T-cell (primary cell): ENCODE data around the gene PDZD11. TPM values are rescaled to one million over a fixed set of nuclear protein-coding genes. Genes with fewer than 3 reads are reported as not detected.

Source experiments
- ATAC-seq, 4 experiments: fragments of 200-7000 bp in 3 of 4; fragments of 150-1000 bp in 1 of 4; cut with Tn5 transposase; replicated peaks in 1 of 4; 1 replicate in 3 of 4; 2 replicates in 1 of 4; pipeline ENCODE4 v1.10.0; 2021; ENCODE audit warnings: moderate library complexity in 3 of 4, mild to moderate bottlenecking in 2 of 4, moderate number of reproducible peaks in 1 of 4
- CTCF ChIA-PET, 2 donors: fragments of 300-600 bp; sonication (Branson Sonifier 250); formaldehyde crosslinking; loops; one replicate each; lab custom pipeline; 2022; ENCODE audit warnings: antibody characterized with exemption in 2 of 2; lab: Charles Lee
- POLR2A ChIA-PET, 2 donors: fragments of 300-600 bp; sonication (Branson Sonifier 250); formaldehyde crosslinking; loops; one replicate each; lab custom pipeline; 2022; ENCODE audit warnings: antibody characterized with exemption in 2 of 2; lab: Charles Lee
- DNase-seq, 35 experiments: peaks; one replicate each; pipeline versions ENCODE4 v3.0.0 to v3.0.0-alpha.2; 2013 to 2023
- H3K27ac ChIP-seq: one replicate; pipeline ENCODE4 v1.5.1; 2013; ENCODE audit warnings: low read length
- H3K27me3 ChIP-seq, 2 experiments: replicated peaks in 1 of 2; 1 replicate in 1 of 2; 2 replicates in 1 of 2; pipeline versions ENCODE4 v1.6.1 to v1.7.0; 2013; ENCODE audit warnings: low read length in 1 of 2, mixed read lengths in 1 of 2; ENCODE audit not compliant: control insufficient read depth in 2 of 2, insufficient read depth in 2 of 2; ENCODE audit errors: extremely low read depth in 1 of 2
- H3K36me3 ChIP-seq, 2 donors: 1 replicate in 1 of 2; 2 replicates in 1 of 2; pipeline versions ENCODE4 v1.6.1 to v1.7.0; 2013; ENCODE audit warnings: low read length in 1 of 2; ENCODE audit not compliant: control insufficient read depth in 2 of 2, insufficient read depth in 1 of 2; ENCODE audit errors: extremely low read depth in 1 of 2
- H3K4me1 ChIP-seq, 2 experiments: 1 replicate in 1 of 2; 2 replicates in 1 of 2; pipeline versions ENCODE4 v1.6.1 to v1.7.0; 2013; ENCODE audit warnings: low read length in 2 of 2, mixed read lengths in 1 of 2; ENCODE audit not compliant: insufficient read depth in 2 of 2, control insufficient read depth in 1 of 2; ENCODE audit errors: extremely low read depth in 1 of 2
- H3K4me3 ChIP-seq, 2 donors: 1 replicate in 1 of 2; 2 replicates in 1 of 2; pipeline versions ENCODE4 v1.5.1 to v1.7.0; 2013; ENCODE audit warnings: mild to moderate bottlenecking in 2 of 2, low read length in 1 of 2, moderate library complexity in 1 of 2; ENCODE audit not compliant: control insufficient read depth in 1 of 2; ENCODE audit errors: extremely low read depth in 1 of 2
- H3K9me3 ChIP-seq: 2 replicates; pipeline ENCODE4 v1.7.0; 2013
- H3K27ac Mint-ChIP-seq, 2 donors: one replicate each; pipeline ENCODE4 v1.8.0; 2020 to 2021; ENCODE audit warnings: mild to moderate bottlenecking in 2 of 2, mixed read lengths in 2 of 2
- H3K27me3 Mint-ChIP-seq, 2 donors: one replicate each; pipeline ENCODE4 v1.8.0; 2021 to 2022; ENCODE audit warnings: mixed read lengths in 2 of 2
- H3K36me3 Mint-ChIP-seq: one replicate; pipeline ENCODE4 v1.8.0; 2021; ENCODE audit warnings: mixed read lengths
- H3K4me1 Mint-ChIP-seq, 3 donors: one replicate each; pipeline ENCODE4 v1.8.0; 2020 to 2022; ENCODE audit warnings: mixed read lengths in 3 of 3, mild to moderate bottlenecking in 1 of 3
- H3K4me3 Mint-ChIP-seq, 3 donors: one replicate each; pipeline ENCODE4 v1.8.0; 2020 to 2022; ENCODE audit warnings: mild to moderate bottlenecking in 3 of 3, mixed read lengths in 3 of 3, moderate library complexity in 3 of 3
- H3K9me3 Mint-ChIP-seq, 3 donors: one replicate each; pipeline ENCODE4 v1.8.0; 2020 to 2022; ENCODE audit warnings: mixed read lengths in 3 of 3
- WGBS: methylation state at CpG from one replicate; pipeline ENCODE4 v1.1.5; 2013; ENCODE audit warnings: missing lambda C conversion rate; ENCODE audit not compliant: insufficient coverage; 5-methylcytosine and 5-hydroxymethylcytosine counted together
- total RNA-seq, 35 experiments: library from RNA in 6 of 35; stranded (reverse) in 6 of 35; fragments of 120-200 nt in 1 of 35; gene quantifications; one replicate each; pipeline versions ENCODE4 v1.2.1 to v1.2.4 and lab custom pipeline; 2013 to 2026

PDZD11 gene
- total RNA-seq, 5 donors from 2014 or later (not counting 1 experiment from before 2014, with no cell fraction given), result 9.1 to 15.9 (median 10.8) TPM

DNA sequence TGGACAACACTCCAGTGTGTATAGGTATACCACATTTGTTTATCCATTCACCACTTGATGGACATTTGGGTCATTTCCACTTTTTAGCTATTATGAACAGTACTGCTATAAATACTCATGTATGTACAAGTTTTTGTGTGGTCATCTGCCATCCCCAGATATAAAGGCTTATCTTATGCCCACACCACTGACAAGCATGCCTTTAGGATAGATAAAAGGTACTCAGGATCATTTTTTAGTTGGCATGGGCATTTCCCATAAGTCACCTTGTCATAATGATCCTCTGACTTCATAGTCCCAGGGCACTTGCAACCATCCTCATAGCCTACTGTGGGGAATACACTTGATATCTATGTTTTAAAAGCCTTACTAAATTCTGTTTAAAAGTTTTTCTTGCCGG, 49.0 kb downstream of the PDZD11 start:
- Histone ChIP-seq H3K4me1 (no peaks in the 10 kb centered on the region), H3K27ac (no peak overlapping the region), H3K36me3 (no peaks in the 10 kb centered on the region), H3K9me3 (no peaks in the 10 kb centered on the region), H3K27me3 (no peaks in the 10 kb centered on the region), H3K4me3 (no peak overlapping the region)
- CTCF ChIA-PET, result interaction anchor here in 1 of 2 donors (0.6 kb wide), 1 partner anchor 67 kb away, joined by 3 read pairs; no protein-coding TSS in a partner anchor
- no peak overlapping the region for H3K4me3 Mint-ChIP-seq
- no peak overlapping the region for H3K27ac Mint-ChIP-seq
- WGBS, result no CpG with 5 or more reads among the region's 1 CpG
- no peaks in the 10 kb centered on the region for H3K36me3 Mint-ChIP-seq
- no peaks in the 10 kb centered on the region for H3K9me3 Mint-ChIP-seq
- H3K4me1 Mint-ChIP-seq, result no peaks in the 10 kb centered on the region
- POLR2A ChIA-PET, result no interaction called here
- H3K27me3 Mint-ChIP-seq, result peaks cover 2 to 5% of the 10 kb centered on the region in 2 donors
- DNase-seq (no peak), ATAC-seq (no peak)

Other genes with a start within 250 kb of the PDZD11 start
- not detected for gene AWAT2, start 240.0 kb downstream of the PDZD11 start, total RNA-seq
- gene OTUD6A, start 227.5 kb downstream of the PDZD11 start, total RNA-seq, result not detected
- gene IGBP1, start 156.5 kb downstream of the PDZD11 start, total RNA-seq, result 10 to 100 TPM; 50.8 to 61.2 (median 59.1) TPM
- gene DGAT2L6, start 112.4 kb downstream of the PDZD11 start, total RNA-seq, result not detected
- gene AWAT1, start 55.3 kb downstream of the PDZD11 start, total RNA-seq, result not detected
- gene P2RY4, start 29.7 kb downstream of the PDZD11 start, total RNA-seq, result 1 to 10 TPM in 1 of 5 donors, under 1 TPM in 4; 0.32 to 1.2 (median 0.46) TPM
- not detected for gene ARR3, start 21.6 kb downstream of the PDZD11 start, total RNA-seq
- gene RAB41, start 7.8 kb downstream of the PDZD11 start, total RNA-seq, result not detected
- under 1 TPM; 0.15 to 0.59 (median 0.35) TPM for gene KIF4A, start 177 bp upstream of the PDZD11 start, total RNA-seq
- not detected for gene GDPD2, start 133.4 kb upstream of the PDZD11 start, total RNA-seq
- 10 to 100 TPM in 3 of 5 donors, 1 to 10 TPM in 2; 6.2 to 14.1 (median 10.3) TPM for gene DLG3, start 154.9 kb upstream of the PDZD11 start, total RNA-seq